Fibroblast of peridontal ligament (primary cell): ENCODE data around the gene DYNLT2B.
"Not testable (repeated sequence)": the region's sequence is repeated elsewhere in the genome, so short reads cannot be mapped to it uniquely, and the experiment has no call there.

ENCODE experiments used
- DNase-seq: peaks from one replicate; pipeline ENCODE4 v3.0.0-alpha.2; 2010; ENCODE audit errors: extremely low read depth

The DYNLT2B gene

DNA sequence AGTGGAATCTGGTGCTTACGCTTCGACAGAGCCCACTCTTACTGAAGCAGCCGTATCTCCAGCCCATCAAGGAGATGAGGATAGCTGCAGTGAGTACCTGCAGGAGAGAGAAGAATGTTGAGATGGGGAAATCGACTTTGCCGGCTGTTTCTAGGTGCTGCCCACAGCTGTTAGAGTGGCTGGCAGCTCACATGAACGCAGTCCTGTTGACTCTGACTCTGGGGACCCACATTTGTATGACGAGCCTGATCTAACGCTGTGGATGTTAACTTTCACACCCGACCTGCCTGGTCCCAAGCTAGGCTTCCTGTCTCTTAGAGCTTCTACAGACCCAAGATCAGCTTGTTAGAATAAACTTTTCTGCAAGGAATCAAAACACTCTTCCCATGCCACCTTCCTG, 8.9 kb upstream of the DYNLT2B start:
- no peak for DNase-seq

DNA sequence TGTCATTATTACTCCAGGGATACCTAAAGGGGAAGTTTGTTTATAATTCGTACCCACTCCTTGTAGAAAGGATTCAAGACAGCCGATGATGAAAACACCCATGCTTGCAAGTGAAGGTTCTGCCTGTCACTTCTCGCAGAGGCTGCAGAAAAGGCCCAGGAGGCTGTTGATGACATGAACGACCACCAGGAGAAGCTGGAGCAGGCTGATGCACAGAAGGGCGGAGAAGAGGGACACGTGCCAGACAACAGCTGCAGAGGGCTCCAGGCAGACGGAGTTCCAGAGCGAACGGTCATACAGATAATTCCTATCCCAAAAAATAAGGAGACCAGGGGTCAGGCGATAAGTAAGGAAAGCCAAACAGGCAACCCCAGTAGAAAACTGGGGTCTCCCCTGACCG, 5.7 kb upstream of the DYNLT2B start:
- peak; percentile 15 for DNase-seq

DNA sequence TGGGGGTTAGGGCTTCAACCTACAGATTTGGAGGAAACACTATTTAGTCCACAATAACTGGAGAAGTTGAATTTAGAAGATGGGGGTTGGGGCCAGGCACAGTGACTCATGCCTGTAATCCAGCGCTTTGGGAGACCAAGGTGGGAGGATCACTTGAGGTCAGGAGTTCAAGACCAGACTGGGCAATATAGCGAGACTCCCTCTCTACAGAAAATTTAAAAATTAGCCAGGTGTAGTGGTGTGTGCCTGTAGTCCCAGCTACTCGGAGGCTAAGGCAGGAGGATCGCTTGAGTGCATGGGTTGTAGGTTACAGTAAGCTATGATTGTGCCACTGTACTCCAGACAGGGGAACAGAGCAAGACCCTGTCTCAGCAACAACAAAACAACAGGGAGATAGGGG, 5.0 kb upstream of the DYNLT2B start:
- DNase-seq, result no peak

GRCh38 chr3:196321162-196321561, 3.1 kb upstream of the DYNLT2B start:
- no peak for DNase-seq

DNA sequence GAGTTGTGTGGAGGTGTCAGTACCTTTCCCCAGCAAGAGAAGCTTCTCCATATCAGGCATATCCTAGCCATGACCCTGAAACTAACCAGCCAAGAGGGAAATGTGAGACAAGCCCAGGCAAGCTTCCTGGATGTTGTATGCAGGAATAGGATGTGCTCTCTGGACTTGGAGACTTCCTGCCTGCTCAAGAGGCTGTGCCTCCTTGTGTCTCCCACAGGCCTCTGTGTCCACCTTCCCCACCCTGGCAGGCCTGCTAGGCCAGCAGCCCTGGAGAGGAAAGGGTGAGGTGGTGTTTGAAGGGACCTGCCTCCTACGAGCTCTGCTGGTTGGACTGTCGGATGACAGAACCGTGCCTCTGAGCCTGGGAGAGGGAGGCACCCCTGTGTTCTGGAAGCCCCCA, 2.1 kb upstream of the DYNLT2B start:
- no peak for DNase-seq

DNA sequence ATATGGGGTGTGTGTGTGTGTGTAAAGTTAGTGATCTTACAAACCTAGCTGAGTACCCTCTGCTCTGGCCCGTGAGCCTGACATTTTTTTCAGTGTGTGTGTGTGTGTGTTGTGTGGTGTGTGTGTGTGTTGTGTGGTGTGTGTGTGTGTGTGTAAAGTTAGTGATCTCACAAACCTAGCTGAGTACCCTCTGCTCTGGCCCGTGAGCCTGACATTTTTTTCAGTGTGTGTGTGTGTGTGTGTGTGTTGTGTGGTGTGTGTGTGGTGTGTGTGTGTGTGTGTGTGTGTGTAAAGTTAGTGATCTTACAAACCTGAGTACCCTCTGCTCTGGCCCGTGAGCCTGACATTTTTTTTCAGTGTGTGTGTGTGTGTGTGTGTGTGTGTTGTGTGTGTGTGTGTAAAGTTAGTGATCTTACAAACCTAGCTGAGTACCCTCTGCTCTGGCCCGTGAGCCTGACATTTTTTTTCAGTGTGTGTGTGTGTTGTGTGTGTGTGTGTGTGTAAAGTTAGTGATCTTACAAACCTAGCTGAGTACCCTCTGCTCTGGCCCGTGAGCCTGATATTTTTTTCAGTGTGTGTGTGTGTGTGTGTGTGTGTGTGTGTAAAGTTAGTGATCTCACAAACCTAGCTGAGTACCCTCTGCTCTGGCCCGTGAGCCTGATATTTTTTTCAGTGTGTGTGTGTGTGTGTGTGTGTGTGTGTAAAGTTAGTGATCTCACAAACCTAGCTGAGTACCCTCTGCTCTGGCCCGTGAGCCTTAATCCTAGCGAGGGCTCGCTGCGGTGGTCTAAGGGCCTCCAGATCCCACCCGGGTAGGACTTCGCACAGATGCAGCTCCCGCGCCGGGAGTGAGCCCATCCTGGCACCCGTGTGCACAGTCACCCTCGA, 997 bp downstream of the DYNLT2B start:
- DNase-seq, result not testable (repeated sequence)

DNA sequence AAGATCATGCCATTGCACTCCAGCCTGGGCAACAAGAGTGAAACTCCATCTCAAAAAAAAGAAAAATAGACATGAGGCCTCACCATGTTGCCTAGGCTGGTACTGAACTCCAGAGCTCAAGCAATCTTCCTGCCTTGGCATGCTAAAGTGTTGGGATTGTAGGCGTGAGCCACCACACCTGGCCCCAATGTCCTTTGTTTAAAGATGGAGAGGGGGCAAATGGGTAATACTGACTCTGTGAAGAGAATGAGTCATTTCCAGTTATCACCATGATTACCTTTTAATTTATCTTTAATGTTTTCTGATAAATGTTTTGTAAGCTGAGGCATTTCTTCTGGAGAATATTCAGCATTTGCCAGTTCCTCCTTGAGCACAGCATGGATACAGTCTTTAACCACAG, 2.2 kb downstream of the DYNLT2B start:
- no peak for DNase-seq

DNA sequence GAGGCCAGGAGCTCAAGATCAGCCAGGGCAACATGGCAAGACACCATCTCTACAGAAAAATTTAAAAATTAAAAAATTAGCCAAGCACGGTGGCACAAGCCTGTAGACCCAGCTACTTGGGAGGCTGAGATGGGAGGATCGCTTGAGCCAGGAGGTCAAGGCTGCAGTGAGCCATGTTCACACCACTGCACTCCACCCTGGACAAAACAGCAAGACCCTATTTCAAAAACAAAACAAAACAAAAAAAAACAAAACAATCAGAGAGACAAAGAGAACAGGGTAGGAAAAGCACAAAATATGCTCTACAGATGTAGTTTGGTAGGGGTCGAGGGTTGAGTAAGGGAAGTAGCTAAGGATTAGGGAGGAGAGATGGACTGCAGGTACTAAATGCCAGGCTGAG, 3.4 kb downstream of the DYNLT2B start:
- no peak for DNase-seq

GRCh38 chr3:196314086-196314485, 4.0 kb downstream of the DYNLT2B start:
- not testable (repeated sequence) for DNase-seq

DNA sequence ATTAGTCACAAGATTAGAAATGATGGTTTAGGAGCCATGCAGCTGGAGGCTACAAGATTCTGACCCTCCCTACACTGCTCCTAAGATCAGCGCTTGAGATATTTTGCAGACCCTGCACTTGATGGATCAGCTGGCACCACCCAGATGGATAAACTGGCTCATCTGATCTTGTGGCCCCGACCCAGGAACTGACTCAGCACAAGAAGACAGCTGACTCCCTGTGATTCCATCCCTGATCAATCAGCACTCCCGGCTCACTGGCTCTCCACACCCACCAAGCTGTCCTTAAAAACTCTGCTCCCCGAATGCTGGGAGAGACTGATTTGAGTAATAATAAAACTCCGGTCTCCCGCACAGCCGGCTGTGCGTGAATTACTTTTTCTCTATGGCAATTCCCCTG, 15.1 kb downstream of the DYNLT2B start:
- DNase-seq, result not testable (repeated sequence)

DNA sequence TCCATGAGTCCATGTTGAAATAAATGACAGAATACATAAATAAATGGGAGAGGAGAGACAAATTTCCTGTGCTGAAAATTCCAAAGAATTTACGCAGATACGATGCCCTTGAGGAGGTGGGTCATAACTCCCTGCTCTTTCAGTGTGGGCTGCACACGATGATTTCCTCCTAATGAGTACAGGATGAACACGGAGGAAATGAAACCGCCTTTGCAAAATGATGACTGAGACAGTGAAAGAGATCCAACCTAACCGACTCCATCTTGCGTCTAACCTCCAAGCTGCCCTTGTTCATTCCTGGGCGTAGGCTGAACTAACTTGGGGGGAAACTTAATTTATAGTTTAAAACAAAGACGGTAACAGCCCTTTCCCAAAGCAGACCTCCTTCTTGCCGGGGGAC, 15.5 kb downstream of the DYNLT2B start:
- not testable (repeated sequence) for DNase-seq

- no peak for DNase-seq
Measured at GRCh38 chr3:196298521-196298920, 19.5 kb downstream of the DYNLT2B start.

- DNase-seq, result no peak
Measured at GRCh38 chr3:196292286-196292923, 25.6 kb downstream of the DYNLT2B start.

DNA sequence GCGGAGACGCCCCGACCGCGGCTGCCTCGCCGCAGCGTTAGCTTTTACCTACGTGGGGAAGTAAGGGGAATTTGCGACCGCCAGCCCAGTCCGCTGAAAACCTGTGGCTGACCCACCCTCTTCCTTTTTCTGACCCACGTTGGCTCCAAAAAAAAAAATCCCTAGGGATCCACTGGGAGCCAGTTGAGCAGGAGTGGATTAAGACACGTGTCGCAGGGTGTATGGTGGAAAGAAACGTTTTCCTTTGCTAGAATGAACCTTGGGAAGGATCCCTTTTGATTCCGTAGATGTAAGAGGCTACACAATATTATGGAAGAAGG, 29.9 kb downstream of the DYNLT2B start:
- peak; percentile 56 for DNase-seq

DNA sequence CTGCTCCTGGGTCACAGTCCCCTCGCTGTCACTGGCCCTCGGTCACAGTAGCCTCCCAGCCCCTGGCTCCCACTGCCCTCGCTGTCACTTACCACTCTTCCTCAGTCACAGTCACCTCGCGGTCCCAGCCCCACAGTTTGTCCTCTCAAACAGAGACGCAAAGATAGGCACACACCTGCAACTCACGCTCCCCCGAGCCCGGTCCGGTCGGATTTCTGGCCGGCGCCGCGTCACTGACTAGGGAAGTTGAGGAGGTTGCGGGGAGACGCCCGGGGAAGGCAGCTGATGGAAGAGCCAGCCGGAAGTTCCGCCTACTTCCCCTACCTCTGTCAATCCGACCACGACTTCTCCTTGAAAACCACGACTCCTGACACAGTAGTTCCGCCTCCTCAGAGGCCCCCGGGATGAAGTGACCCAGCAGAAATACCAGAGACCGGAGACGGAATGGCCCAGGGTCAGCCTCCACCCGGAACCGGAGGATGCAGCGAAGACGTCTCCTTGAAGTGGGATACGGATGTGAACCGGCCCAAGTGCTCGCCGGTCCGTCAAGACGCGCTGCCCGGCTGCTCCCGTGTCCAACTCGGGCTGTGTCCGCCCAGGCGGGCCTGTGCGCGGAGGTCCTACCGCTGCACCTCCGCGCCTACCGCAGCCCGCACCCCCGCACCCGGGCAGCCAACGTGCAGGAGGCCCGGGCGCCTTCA, 30.4 kb downstream of the DYNLT2B start, which contains the start of gene PCYT1A:
Gene PCYT1A, minus strand, starts transcription at position 287 of the 701 bp plus-strand sequence. CDS start 17,195 bp downstream, outside the sequence.
- DNase-seq, result peak; percentile 93

DNA sequence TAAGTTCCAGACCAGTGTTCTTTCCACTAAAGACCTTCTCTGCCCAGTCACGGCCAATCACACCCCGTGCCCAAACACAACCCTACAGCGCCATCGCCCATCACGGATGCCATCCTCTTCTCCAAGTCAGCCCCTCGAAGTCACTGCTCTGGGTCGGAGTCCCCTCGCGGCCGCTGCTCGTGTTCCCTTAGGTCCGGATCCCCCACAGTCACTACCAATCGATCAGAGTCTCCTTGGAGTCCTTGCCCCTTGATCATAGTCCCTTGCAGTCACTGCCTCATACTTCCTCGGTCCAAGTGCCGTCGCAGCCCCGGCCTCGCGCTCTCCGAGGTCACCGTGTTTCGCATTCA, 31.0 kb downstream of the DYNLT2B start:
- peak; percentile 43 for DNase-seq

- peak; percentile 54 for DNase-seq
Measured at GRCh38 chr3:196284396-196284795, 33.6 kb downstream of the DYNLT2B start.

- no peak for DNase-seq
Measured at GRCh38 chr3:196281962-196282361, 36.1 kb downstream of the DYNLT2B start.

- DNase-seq, result no peak
Measured at GRCh38 chr3:196280689-196281440, 37.2 kb downstream of the DYNLT2B start.

DNA sequence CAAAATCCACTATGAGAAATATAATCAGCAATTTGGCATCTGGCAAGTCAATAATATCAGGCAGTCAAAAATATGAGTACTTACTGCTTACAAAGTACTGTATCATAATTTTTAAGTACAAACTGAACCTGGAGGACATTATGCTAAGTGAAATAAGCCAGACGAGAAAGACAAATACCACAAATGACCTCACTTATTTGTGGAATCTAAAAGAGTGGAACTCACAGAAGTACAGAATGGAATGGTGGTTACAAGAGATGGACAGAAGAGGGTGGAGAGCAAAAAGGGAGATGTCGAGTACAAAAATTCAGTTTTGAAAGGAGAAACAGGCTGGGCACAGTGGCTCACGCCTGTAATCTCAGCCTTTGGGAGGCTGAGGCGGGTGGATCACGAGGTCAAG, 42.9 kb downstream of the DYNLT2B start:
- no peak for DNase-seq

DNA sequence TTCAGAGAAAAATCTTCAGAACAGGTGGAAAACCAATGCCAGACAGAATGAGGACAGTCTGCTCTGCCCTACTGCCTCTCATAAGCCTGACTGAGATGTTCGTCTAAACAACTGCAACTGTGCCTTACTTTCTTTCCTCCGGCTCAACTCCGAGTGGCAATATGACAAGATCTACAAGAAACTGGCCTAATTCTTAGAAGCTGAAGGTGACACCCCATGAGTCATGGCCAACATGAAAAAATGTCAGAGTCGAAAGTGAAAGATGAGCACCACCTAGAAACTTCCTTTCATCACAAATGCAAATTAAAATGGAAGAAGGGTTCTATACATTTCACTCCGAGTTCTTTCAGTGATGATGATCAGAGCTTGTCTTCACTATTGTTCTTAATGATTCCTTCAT, 43.5 kb downstream of the DYNLT2B start:
- DNase-seq, result no peak

DNA sequence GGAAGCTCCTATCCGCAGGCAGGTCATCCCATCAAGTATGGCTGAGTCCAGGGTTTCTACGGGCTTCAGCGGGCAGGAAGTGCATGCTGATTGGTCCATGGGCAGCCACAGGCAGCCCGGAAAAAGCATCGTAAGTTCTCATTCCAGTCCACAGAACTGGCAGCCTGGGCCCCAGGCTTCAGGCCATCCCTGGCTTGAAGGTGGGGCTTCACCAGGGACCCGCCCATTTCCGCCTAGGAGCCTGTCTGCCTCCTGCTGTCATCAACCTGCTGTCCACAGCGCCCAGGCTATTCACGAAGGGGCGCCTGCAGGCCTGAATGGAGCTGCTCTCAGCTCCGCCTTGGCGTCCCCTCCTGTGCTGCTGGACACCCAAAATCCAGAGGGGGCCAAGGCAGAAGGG, 44.4 kb downstream of the DYNLT2B start:
- no peak for DNase-seq
